Testis (tissue), 3 donors: ENCODE data around the gene FNDC3A. TPM values are rescaled to one million over a fixed set of nuclear protein-coding genes. Genes with fewer than 3 reads are reported as not detected.

Source experiments
- DNase-seq: peaks from one replicate; pipeline ENCODE4 v3.0.0-alpha.2; 2019
- H3K27ac ChIP-seq, 2 donors: fragments of 200-600 bp; sonication (generic); one replicate each; pipeline ENCODE4 v1.5.1; 2019
- H3K27me3 ChIP-seq: fragments of 200-600 bp; sonication (generic); one replicate; pipeline ENCODE4 v1.5.1; 2019
- H3K36me3 ChIP-seq: fragments of 200-600 bp; sonication (generic); one replicate; pipeline ENCODE4 v1.5.1; 2017; ENCODE audit warnings: low read depth; ENCODE audit errors: missing control alignments
- H3K4me1 ChIP-seq: fragments of 200-600 bp; sonication (generic); one replicate; pipeline ENCODE4 v1.5.1; 2019
- H3K4me3 ChIP-seq, 2 donors: fragments of 200-600 bp; sonication (generic); one replicate each; pipeline ENCODE4 v1.5.1; 2017 to 2019
- H3K9me3 ChIP-seq: fragments of 200-600 bp; sonication (generic); one replicate; pipeline ENCODE4 v1.5.1; 2017
- CTCF ChIP-seq, 3 experiments: fragments of 450-650 bp in 2 of 3; fragments of 200-600 bp in 1 of 3; sonication (generic) in 1 of 3; IDR thresholded peaks; one replicate each; pipeline ENCODE4 v1.5.1; 2016 to 2019; ENCODE audit warnings: antibody characterized with exemption in 3 of 3, mild to moderate bottlenecking in 2 of 3, moderate library complexity in 1 of 3
- POLR2A ChIP-seq: fragments of 450-650 bp; IDR thresholded peaks from one replicate; pipeline ENCODE4 v1.6.1; 2017; ENCODE audit warnings: antibody characterized with exemption, mild to moderate bottlenecking, moderate library complexity
- WGBS, 2 donors: methylation state at CpG; one replicate each; pipeline ENCODE4 v1.1.5; 2018; 5-methylcytosine and 5-hydroxymethylcytosine counted together
- intact Hi-C: fragments of 100-400 bp; cut with DNase I; formaldehyde crosslinking; loops from one replicate; pipeline ENCODE4 v1.15.1; 2023; ENCODE audit warnings: low total_unique reads
- polyA plus RNA-seq: library from polyadenylated mRNA; stranded (reverse); fragments of 350-450 nt; fragmentation: Illumina TruSeq; extraction: RNeasy Lipid Tissue Mini Kit (QIAGEN cat#74804); gene quantifications from one replicate; pipeline ENCODE4 v1.2.3, GENCODE V29; 2014; ENCODE audit warnings: low read depth, low replicate concordance; ENCODE audit not compliant: insufficient read depth
- total RNA-seq, 2 donors: library from RNA; depleted of rRNA; stranded (reverse); fragments of >200 nt; gene quantifications; one replicate each; pipeline ENCODE4 v1.2.3, GENCODE V29; 2016

Gene FNDC3A
- total and polyA plus RNA-seq, 3 donors from 2014 or later: 52.5 to 77.3 (median 75.0) TPM

GRCh38 chr13:49020940-49021553, 45.3 kb downstream of the FNDC3A start:
- intact Hi-C loops: no loop called here

GRCh38 chr13:49021953-49022352, 46.2 kb downstream of the FNDC3A start:
- Histone ChIP-seq H3K9me3 (no peaks in the 10 kb centered on the region), H3K4me1 (no peaks in the 10 kb centered on the region), H3K27me3 (no peaks in the 10 kb centered on the region), H3K36me3 (no peaks in the 10 kb centered on the region), H3K27ac (no peak overlapping the region), H3K4me3 (no peak overlapping the region)
- 91 to 95% methylated on average over 1 of the region's 1 CpG for WGBS, 2 donors
- intact Hi-C loops: no loop called here
- DNase-seq: no peak
- no peak for TF ChIP-seq POLR2A
- no peak for TF ChIP-seq CTCF (IDR thresholded peaks at IDR 0.05)

More at GRCh38 chr13:49020940-49021553, 45.3 kb downstream of the FNDC3A start:
- WGBS, 2 donors: 81 to 96% methylated on average over 2 of the region's 2 CpGs
- Histone ChIP-seq H3K27me3 (no peaks in the 10 kb centered on the region), H3K36me3 (no peaks in the 10 kb centered on the region), H3K4me1 (no peaks in the 10 kb centered on the region), H3K27ac (no peak overlapping the region), H3K4me3 (no peak overlapping the region), H3K9me3 (no peaks in the 10 kb centered on the region)
- DNase-seq: no peak
- TF ChIP-seq POLR2A (no peak), CTCF (IDR thresholded peaks at IDR 0.05) (no peak)

- H3K27me3 ChIP-seq: no peaks in the 10 kb centered on the region
- no peaks in the 10 kb centered on the region for H3K36me3 ChIP-seq
- no peak for DNase-seq
- TF ChIP-seq POLR2A (no peak), CTCF (IDR thresholded peaks at IDR 0.05) (no peak)
- 90 to 94% methylated on average over 2 of the region's 2 CpGs for WGBS, 2 donors
- H3K4me3 ChIP-seq: no peak overlapping the region
- intact Hi-C loops: no loop called here
- no peaks in the 10 kb centered on the region for H3K4me1 ChIP-seq
- H3K27ac ChIP-seq: no peak overlapping the region
- H3K9me3 ChIP-seq: no peaks in the 10 kb centered on the region
These were observed 46.9 kb downstream of the FNDC3A start for GRCh38 chr13:49022472-49023144.

GRCh38 chr13:49023431-49023830, 47.7 kb downstream of the FNDC3A start:
- Histone ChIP-seq H3K27me3 (no peaks in the 10 kb centered on the region), H3K36me3 (no peaks in the 10 kb centered on the region), H3K4me3 (no peak overlapping the region), H3K27ac (no peak overlapping the region), H3K4me1 (no peaks in the 10 kb centered on the region), H3K9me3 (no peaks in the 10 kb centered on the region)
- TF ChIP-seq POLR2A: no peak
- no peak for TF ChIP-seq CTCF (IDR thresholded peaks at IDR 0.05)
- intact Hi-C loops: no loop called here
- DNase-seq: no peak

GRCh38 chr13:49026851-49027250, 51.1 kb downstream of the FNDC3A start:
- no peaks in the 10 kb centered on the region for H3K4me1 ChIP-seq
- DNase-seq: no peak
- H3K4me3 ChIP-seq: no peak overlapping the region
- WGBS, 2 donors: 0 to 94% methylated on average over 1 of the region's 1 CpG
- TF ChIP-seq POLR2A: no peak
- TF ChIP-seq CTCF (IDR thresholded peaks at IDR 0.05): no peak
- no peaks in the 10 kb centered on the region for H3K9me3 ChIP-seq
- no peaks in the 10 kb centered on the region for H3K27me3 ChIP-seq
- intact Hi-C loops: no loop called here
- no peak overlapping the region for H3K27ac ChIP-seq
- H3K36me3 ChIP-seq: no peaks in the 10 kb centered on the region
